Erythroblast (primary cell): ENCODE data around the gene DNASE1L1.
"Not testable (repeated sequence)": the region's sequence is repeated elsewhere in the genome, so short reads cannot be mapped to it uniquely, and the experiment has no call there.

Experiments used
- GATA1 ChIP-seq: IDR thresholded peaks from 2 replicates; pipeline ENCODE4 v1.6.1; 2011; ENCODE audit warnings: low read depth, mild to moderate bottlenecking, control low read depth, low read length, moderate library complexity
- POLR2A ChIP-seq: IDR thresholded peaks from 2 replicates; pipeline ENCODE4 v1.6.1; 2011; ENCODE audit warnings: mild to moderate bottlenecking, low read length

DNA sequence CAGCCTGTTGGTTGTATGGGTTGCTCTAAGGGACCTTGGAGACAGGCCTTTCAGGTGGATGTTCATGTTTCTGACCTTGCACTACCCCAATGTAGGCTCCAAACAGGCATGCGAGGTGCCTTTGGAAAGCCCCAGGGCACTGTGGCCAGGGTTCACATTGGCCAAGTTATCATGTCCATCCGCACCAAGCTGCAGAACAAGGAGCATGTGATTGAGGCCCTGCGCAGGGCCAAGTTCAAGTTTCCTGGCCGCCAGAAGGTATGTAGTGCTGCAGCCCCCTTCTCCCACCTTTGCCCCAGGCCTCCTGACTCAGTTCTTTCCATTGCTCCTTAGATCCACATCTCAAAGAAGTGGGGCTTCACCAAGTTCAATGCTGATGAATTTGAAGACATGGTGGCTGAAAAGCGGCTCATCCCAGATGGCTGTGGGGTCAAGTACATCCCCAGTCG, 8.7 kb downstream of the DNASE1L1 start:
- not testable (repeated sequence) for TF ChIP-seq POLR2A, GATA1
